Transverse colon (tissue), 4 donors: Measurements from ENCODE around the gene EXOSC5.

ENCODE experiments used
- POLR2A ChIP-seq: fragments of 450-650 bp; IDR thresholded peaks from one replicate; pipeline ENCODE4 v1.6.1; 2016; ENCODE audit warnings: antibody characterized with exemption, mild to moderate bottlenecking, moderate library complexity
- POLR2AphosphoS5 ChIP-seq, 3 donors: sonication (generic); formaldehyde crosslinking; IDR thresholded peaks; one replicate each; pipeline ENCODE4 v1.6.1; 2016; ENCODE audit warnings: antibody characterized with exemption in 3 of 3
- TF ChIP-seq, protein P1 (sequence below), 5 experiments: fragments of 200-600 bp in 3 of 5; fragments of 450-650 bp in 2 of 5; sonication (generic) in 3 of 5; IDR thresholded peaks; 1 replicate in 2 of 5; 2 replicates in 3 of 5; pipeline ENCODE4 v1.5.1; 2016 to 2017; ENCODE audit warnings: antibody characterized with exemption in 5 of 5, inconsistent platforms in 3 of 5, mild to moderate bottlenecking in 2 of 5, moderate library complexity in 1 of 5

GRCh38 chr19:41405776-41406175, 8.6 kb upstream of the EXOSC5 start:
- TF ChIP-seq POLR2A = no peak
- TF ChIP-seq, protein P1, sequence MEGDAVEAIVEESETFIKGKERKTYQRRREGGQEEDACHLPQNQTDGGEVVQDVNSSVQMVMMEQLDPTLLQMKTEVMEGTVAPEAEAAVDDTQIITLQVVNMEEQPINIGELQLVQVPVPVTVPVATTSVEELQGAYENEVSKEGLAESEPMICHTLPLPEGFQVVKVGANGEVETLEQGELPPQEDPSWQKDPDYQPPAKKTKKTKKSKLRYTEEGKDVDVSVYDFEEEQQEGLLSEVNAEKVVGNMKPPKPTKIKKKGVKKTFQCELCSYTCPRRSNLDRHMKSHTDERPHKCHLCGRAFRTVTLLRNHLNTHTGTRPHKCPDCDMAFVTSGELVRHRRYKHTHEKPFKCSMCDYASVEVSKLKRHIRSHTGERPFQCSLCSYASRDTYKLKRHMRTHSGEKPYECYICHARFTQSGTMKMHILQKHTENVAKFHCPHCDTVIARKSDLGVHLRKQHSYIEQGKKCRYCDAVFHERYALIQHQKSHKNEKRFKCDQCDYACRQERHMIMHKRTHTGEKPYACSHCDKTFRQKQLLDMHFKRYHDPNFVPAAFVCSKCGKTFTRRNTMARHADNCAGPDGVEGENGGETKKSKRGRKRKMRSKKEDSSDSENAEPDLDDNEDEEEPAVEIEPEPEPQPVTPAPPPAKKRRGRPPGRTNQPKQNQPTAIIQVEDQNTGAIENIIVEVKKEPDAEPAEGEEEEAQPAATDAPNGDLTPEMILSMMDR (IDR thresholded peaks at IDR 0.05) = no peak
- no peak for TF ChIP-seq POLR2AphosphoS5 (IDR thresholded peaks at IDR 0.05)
